Bladder microvascular endothelial cell (primary cell): ENCODE measurements around the gene POLR2B. TPM values are rescaled to one million over a fixed set of nuclear protein-coding genes. Genes with fewer than 3 reads are reported as not detected.

Experiments
- total RNA-seq: library from RNA; depleted of rRNA; stranded (reverse); fragments of >200 nt; gene quantifications from 2 replicates; pipeline ENCODE4 v1.2.3, GENCODE V29; 2014

POLR2B gene
- total RNA-seq: 75.1 and 178 TPM in 2 replicates

DNA sequence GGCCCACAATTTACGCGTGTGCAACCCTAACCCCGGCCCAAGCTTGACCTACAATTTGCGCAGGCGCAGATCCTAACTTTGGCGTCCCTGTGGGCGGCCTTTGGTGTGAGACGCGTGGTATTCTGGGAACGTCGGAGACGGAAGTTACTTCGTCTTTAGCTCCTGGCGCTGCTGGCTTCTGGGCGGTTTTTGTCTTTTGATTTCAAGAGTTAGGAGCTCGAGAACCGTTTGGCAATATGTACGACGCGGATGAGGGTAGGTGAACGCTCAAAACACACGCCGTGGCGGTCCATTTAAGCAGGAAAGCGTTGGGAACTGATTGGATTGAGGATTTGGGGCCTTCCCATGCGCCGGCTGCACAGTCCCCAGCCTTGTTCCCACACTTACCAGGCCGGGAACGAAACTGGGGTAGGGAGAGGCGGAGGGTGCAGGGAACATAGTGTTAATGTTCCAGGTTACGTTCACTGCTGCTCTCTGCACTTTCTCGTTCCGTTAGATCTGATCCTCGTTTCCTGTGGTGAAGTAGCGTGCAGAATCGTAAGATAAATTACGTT, at the start of gene POLR2B:
Gene POLR2B, plus strand, starts transcription at position 147 of the 554 bp plus-strand sequence. Its CDS starts 90 bp downstream, at position 237.

DNA sequence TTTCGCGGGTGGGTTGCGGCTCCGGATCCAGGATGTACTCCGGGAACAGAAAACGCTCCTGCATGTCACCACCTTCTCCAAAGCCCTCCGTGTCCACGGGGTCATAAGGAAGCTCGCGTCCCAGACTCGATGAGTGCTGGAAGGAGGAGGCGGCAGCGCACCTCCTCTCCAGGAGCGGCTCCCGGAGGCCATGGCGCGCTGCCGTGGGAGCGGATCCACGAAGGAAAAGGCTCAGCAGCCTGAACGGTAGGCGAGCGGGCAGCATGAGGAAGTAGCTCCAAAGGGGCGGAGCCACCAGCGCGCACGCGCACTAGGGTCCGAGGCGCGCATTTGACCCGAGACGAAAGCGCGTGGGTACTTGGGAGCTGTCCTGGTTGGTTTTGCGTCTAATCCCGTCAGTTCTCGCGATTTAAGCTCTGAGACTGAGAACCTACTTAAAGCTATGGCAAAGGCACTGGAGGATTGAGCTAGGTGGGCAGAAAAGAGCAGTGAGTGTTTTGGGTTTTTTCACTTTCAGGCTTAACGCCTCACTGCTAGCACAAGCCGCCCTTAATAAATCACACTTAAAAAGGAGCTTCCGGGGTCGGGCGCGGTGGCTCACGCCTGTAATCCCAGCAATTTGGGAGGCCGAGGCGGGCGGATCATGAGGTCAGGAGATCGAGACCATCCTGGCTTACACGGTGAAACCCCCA, 1.2 kb upstream of the POLR2B start, which contains the start of gene NOA1:
Gene NOA1, minus strand, starts transcription at position 286 of the 692 bp plus-strand sequence. Its CDS starts 21 bp downstream, at position 265.

Other genes with a start within 250 kb of the POLR2B start
- not detected in 2 replicates for gene SPINK2, start 157.2 kb upstream of the POLR2B start, total RNA-seq
- gene REST, start 71.0 kb upstream of the POLR2B start, total RNA-seq: 15.1 and 33.0 TPM in 2 replicates
- 15.1 and 16.0 TPM in 2 replicates for gene NOA1, start 1.3 kb upstream of the POLR2B start, total RNA-seq
- gene IGFBP7, start 131.5 kb downstream of the POLR2B start, total RNA-seq: 663 and 1,922 TPM in 2 replicates